Amygdala (tissue), 56 donors: ENCODE measurements around the gene NADSYN1.

Experiments used
- DNase-seq, 56 donors: peaks; one replicate each; lab custom pipeline; 2025; lab: John Stamatoyannopoulos, UW

The NADSYN1 gene

DNA sequence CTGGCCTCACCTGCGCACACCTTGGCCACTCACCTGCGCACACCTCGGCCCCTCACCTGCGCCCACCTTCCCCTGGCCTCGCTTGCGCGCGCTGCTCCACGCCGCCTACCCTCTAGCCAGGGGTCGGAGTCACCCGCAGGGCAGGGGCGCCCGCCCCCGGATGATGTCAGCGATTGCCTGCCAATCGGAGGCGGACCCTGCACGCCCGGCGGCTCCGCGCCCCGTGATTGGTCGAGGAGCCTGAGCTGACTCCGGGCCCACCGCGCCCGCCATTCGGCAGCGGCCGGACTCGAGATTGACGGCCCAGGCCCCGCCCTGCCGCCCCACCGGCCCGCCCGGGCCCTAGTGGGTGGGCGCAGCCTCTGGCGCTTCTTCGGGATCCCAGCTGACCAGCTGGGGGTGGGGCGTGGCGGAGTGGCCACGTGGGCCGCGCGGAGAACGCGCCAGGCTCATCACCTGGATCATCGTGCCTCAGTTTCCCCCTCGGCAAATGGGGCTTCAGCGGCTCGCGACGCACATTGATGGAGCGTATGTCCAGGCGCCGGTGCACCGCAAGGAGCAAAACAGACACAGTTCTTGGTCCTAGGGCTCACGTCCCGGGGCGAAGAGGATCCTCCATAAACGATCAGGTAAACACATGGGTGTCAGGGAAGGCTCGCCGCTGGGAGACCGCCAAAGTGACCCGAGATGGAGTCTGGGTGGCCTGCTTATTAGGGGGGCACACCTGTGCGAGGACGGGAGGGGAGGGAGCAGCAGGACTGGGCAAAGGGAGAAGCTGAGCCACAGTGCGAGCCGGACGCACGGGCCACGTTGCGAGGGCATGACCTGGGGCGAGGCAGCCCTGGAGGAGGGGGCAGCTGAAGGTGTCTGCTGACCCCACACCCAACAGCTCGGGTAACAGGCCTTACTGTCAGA is 4.5 kb upstream of the NADSYN1 start, which contains the start of gene DHCR7:
Gene DHCR7 (minus strand): TSS at position 137 of the 915 bp plus-strand sequence. CDS start 3,441 bp downstream, outside the sequence.
- peak in 55 of 56 donors; percentile 60 to 99 (median 91) for DNase-seq

- no peak for DNase-seq
Measured at GRCh38 chr11:71449596-71449995, 3.4 kb upstream of the NADSYN1 start.

- DNase-seq, result no peak
Measured at GRCh38 chr11:71450507-71450906, 2.5 kb upstream of the NADSYN1 start.

GRCh38 chr11:71450939-71451338 is 2.1 kb upstream of the NADSYN1 start:
- DNase-seq, result no peak

GRCh38 chr11:71451596-71452198 is 1.3 kb upstream of the NADSYN1 start:
- DNase-seq, result peak in 3 of 56 donors; percentile 17 to 35 (median 18)

- DNase-seq, result peak in 29 of 56 donors; percentile 11 to 63 (median 31)
Measured at GRCh38 chr11:71452199-71453036, 585 bp upstream of the NADSYN1 start.

GRCh38 chr11:71453918-71454304 is 908 bp downstream of the NADSYN1 start:
- no peak for DNase-seq

DNA sequence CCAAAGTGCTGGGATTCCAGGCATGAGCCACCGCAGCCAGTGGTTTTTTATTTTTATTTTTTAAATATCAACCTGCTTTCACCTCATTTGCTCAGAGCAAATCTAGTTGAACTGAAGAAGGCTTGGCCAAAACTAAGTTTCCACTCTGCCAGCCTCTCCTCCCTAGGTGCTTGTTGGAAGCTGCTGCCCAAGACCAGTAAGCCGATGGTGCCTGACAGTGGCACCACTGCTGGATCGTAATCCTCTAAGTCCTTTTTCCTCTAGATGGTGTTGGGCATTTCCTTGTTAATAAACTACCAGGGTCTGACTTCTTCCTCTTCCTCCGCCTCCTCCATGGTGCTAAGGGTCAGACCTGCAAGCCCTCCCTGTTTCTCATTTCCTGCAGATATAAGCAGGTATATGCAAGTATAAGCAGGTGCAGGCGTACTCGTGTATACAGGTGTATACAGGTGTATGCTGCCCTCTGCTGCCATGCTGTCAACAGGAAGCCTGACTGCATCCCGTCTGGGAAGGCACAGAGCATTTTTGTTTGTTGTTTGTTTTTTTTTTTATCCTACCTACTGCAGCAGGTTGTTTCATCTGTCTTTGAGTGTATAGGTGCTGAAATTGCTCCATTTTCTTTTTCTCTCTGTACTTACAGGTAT is 1.6 kb downstream of the NADSYN1 start:
- DNase-seq, result no peak

DNA sequence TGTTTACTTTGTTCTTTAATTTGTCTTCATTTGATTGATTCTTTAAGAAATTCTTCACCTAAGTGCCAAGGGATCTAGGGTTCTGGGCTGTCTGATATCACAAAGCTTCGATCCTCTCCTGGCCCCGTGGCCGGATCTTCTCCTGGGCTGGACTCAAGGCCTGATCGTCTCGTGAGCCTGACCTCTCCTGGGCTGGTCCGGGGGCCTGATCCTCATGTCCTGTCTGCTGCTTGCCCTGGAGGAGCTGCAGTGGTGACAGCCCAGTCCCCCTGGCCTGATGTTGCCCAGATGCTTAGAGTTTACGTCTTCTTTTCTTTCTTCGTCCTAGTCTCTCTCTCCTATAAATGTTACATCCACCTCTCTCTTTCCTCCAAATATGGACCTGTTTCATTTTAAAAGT is 3.3 kb downstream of the NADSYN1 start:
- no peak for DNase-seq

GRCh38 chr11:71456831-71457230 is 3.8 kb downstream of the NADSYN1 start:
- DNase-seq, result no peak

- DNase-seq, result no peak
Measured at GRCh38 chr11:71458146-71459070, 5.4 kb downstream of the NADSYN1 start.

GRCh38 chr11:71459076-71459766 is 6.2 kb downstream of the NADSYN1 start:
- no peak for DNase-seq

GRCh38 chr11:71459767-71460320 is 6.8 kb downstream of the NADSYN1 start:
- DNase-seq, result peak in 1 of 56 donors; percentile 9

DNA sequence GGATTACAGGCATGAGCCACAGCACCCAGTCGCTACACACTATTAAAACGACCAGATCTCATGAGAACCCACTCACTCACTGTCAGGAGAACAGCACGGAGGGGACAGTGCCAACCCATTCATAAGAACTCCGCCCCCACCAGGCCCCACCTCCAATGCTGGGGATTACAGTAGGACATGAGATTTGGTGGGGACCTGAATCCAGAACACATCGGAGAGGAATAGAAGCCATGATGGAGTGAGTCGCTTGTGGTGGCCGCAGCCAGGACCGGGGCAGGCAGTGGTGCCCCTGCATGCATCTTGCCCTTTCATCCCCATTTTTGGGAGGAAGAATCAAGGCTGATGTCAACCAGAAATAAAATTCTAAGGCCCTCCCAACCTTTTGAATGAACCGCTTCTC is 8.7 kb downstream of the NADSYN1 start:
- no peak for DNase-seq

- no peak for DNase-seq
Measured at GRCh38 chr11:71462726-71463125, 9.7 kb downstream of the NADSYN1 start.

DNA sequence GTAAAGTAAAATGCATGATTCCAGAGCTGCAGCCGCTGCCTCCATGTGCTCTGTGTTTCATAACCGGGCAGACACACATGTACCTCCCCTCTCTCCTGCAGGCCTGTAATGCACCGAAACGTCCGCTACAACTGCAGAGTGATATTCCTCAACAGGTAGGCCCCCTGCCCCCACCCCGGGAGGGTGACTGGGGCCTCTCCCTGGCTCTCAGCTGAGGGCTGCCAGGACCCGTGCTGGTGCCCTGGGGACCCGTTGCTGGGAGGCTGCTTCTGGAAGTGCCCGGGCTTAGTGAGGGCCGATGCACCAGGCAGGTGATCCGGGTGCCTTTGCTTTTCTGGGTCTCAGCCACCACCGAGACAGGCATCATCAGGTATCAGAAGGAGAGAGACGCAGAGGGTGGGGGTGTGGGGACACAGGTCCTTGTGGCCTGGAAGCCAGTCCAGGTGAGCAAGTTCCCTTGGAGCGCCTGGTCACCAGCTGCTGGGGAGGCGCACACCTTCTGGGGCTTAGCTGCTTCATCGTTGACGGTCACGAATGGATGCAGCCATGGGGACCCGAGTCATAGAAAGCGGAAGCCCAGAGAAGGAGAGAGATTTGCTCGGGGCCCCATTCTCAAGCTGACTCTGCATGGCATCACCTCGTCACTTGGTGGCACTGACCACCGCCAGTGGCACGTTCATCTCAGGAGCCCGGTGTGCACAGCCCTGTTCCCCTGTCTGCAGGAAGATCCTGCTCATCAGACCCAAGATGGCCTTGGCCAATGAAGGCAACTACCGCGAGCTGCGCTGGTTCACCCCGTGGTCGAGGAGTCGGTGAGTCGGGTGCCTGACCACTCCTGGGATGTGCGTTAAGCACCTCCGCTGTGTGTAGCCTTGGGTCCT is 10.6 kb downstream of the NADSYN1 start:
- DNase-seq, result no peak

GRCh38 chr11:71465054-71465453 is 12.1 kb downstream of the NADSYN1 start:
- DNase-seq, result peak in 7 of 56 donors; percentile 7 to 35 (median 19)
